Endothelial cell of umbilical vein (primary cell): ENCODE measurements around the gene CAMTA1. TPM values are rescaled to one million over a fixed set of nuclear protein-coding genes. Genes with fewer than 3 reads are reported as not detected.

Source experiments
- BruUV-seq: library from RNA; stranded (reverse); fragments of 400-500 nt; replicated peaks from 2 replicates; lab custom pipeline; 2021; lab: Mats Ljungman, UMichigan
- CTCF ChIA-PET: fragments of 300-600, 350-600 bp; sonication (Branson Sonifier 250); formaldehyde crosslinking; loops from one replicate; lab custom pipeline; 2021; ENCODE audit warnings: antibody characterized with exemption, inconsistent platforms; lab: Charles Lee
- POLR2A ChIA-PET: fragments of 300-600, 350-600 bp; sonication (Branson Sonifier 250); formaldehyde crosslinking; loops from one replicate; lab custom pipeline; 2021; ENCODE audit warnings: antibody characterized with exemption, inconsistent platforms; lab: Charles Lee
- DNase-seq: peaks from one replicate; pipeline ENCODE4 v3.0.0-alpha.2; 2011; ENCODE audit warnings: low read depth, low spot score
- FAIRE-seq: peaks from 2 replicates; lab custom pipeline; 2011; peaks lifted over from hg19 to GRCh38; lab: Jason Lieb, UNC
- H2AFZ ChIP-seq: 2 replicates; pipeline ENCODE4 v1.6.0; 2012; ENCODE audit warnings: low read depth, low read length, control low read depth, inconsistent platforms
- H3K27ac ChIP-seq: 2 replicates; pipeline ENCODE4 v1.5.1; 2011; ENCODE audit warnings: low read depth, mild to moderate bottlenecking, control low read depth, low read length, moderate library complexity; ENCODE audit not compliant: insufficient read depth
- H3K27me3 ChIP-seq, 2 experiments: 2 replicates each; pipeline versions ENCODE4 v1.6.0 to v1.6.1; 2011; ENCODE audit warnings: low read length in 2 of 2, mixed read lengths in 1 of 2; ENCODE audit not compliant: control insufficient read depth in 2 of 2, insufficient read depth in 2 of 2
- H3K36me3 ChIP-seq, 2 experiments: 2 replicates in 1 of 2; 3 replicates in 1 of 2; pipeline ENCODE4 v1.5.1; 2011; ENCODE audit warnings: low read length in 2 of 2, mild to moderate bottlenecking in 1 of 2, moderate library complexity in 1 of 2; ENCODE audit not compliant: control insufficient read depth in 2 of 2, insufficient read depth in 2 of 2; ENCODE audit errors: extremely low read depth in 1 of 2
- H3K4me1 ChIP-seq: 3 replicates; pipeline ENCODE4 v1.5.1; 2011; ENCODE audit warnings: mild to moderate bottlenecking, low read length; ENCODE audit not compliant: control insufficient read depth, insufficient read depth; ENCODE audit errors: extremely low read depth
- H3K4me2 ChIP-seq: 2 replicates; pipeline ENCODE4 v1.6.1; 2011; ENCODE audit warnings: low read length, control low read depth, mixed read lengths; ENCODE audit not compliant: insufficient read depth
- H3K4me3 ChIP-seq, 3 experiments: fragments of 200-600 bp in 1 of 3; sonication (generic), shearing (Covaris generic) in 1 of 3; replicated peaks in 1 of 3; 2 replicates each; pipeline ENCODE4 v1.5.1; 2011 to 2016; ENCODE audit warnings: control low read depth in 3 of 3, low read length in 3 of 3, mild to moderate bottlenecking in 2 of 3, inconsistent platforms in 1 of 3, low read depth in 1 of 3, moderate library complexity in 1 of 3; ENCODE audit not compliant: insufficient read depth in 1 of 3
- H3K79me2 ChIP-seq: 2 replicates; pipeline ENCODE4 v1.6.0; 2012; ENCODE audit warnings: low read length, inconsistent platforms; ENCODE audit not compliant: control insufficient read depth, insufficient read depth
- H3K9ac ChIP-seq: replicated peaks from 2 replicates; pipeline ENCODE3; 2011; ENCODE audit warnings: low read length, control low read depth; ENCODE audit not compliant: insufficient read depth; ENCODE audit errors: extremely low read depth
- H3K9me1 ChIP-seq: replicated peaks from 3 replicates; pipeline ENCODE4 v1.6.0; 2011; ENCODE audit warnings: mild to moderate bottlenecking, low read length; ENCODE audit not compliant: control insufficient read depth, insufficient read depth; ENCODE audit errors: extremely low read depth
- H3K9me3 ChIP-seq: replicated peaks from 2 replicates; pipeline ENCODE4 v1.5.1; 2012; ENCODE audit warnings: low read length, inconsistent platforms; ENCODE audit not compliant: control insufficient read depth, insufficient read depth
- H4K20me1 ChIP-seq: replicated peaks from 2 replicates; pipeline ENCODE3; 2011; ENCODE audit warnings: mild to moderate bottlenecking, low read length; ENCODE audit not compliant: control insufficient read depth, insufficient read depth; ENCODE audit errors: extremely low read depth
- CTCF ChIP-seq, 2 donors: IDR thresholded peaks; 1 replicate in 1 of 2; 2 replicates in 1 of 2; pipeline ENCODE4 v1.5.1; 2011; ENCODE audit warnings: low read length in 2 of 2, mild to moderate bottlenecking in 2 of 2, moderate library complexity in 2 of 2, control low read depth in 1 of 2, inconsistent platforms in 1 of 2, low read depth in 1 of 2; ENCODE audit not compliant: insufficient read depth in 1 of 2; ENCODE audit errors: extremely low read depth in 1 of 2
- EZH2 ChIP-seq: IDR thresholded peaks from 2 replicates; pipeline ENCODE4 v1.6.1; 2012; ENCODE audit warnings: borderline replicate concordance, low read depth, mild to moderate bottlenecking, moderate library complexity, low read length, inconsistent platforms; ENCODE audit not compliant: severe bottlenecking
- FOS ChIP-seq: IDR thresholded peaks from 2 replicates; pipeline ENCODE4 v1.6.1; 2011; ENCODE audit warnings: mild to moderate bottlenecking, low read length, moderate library complexity, borderline replicate concordance; ENCODE audit not compliant: insufficient read depth
- GATA2 ChIP-seq: IDR thresholded peaks from 2 replicates; pipeline ENCODE4 v1.7.0; 2011; ENCODE audit warnings: low read depth, mild to moderate bottlenecking, moderate library complexity, mixed read lengths, low read length; ENCODE audit not compliant: insufficient read length, insufficient read depth
- JUN ChIP-seq: IDR thresholded peaks from 2 replicates; pipeline ENCODE4 v1.6.1; 2011; ENCODE audit warnings: borderline replicate concordance, low read depth; ENCODE audit not compliant: insufficient read length, insufficient read depth
- MAX ChIP-seq: IDR thresholded peaks from 2 replicates; pipeline ENCODE4 v1.6.1; 2011; ENCODE audit not compliant: insufficient read depth, insufficient read length
- MYC ChIP-seq: IDR thresholded peaks from one replicate; pipeline ENCODE4 v1.6.1; 2011; ENCODE audit warnings: mild to moderate bottlenecking, low read depth, low read length
- POLR2A ChIP-seq: IDR thresholded peaks from 2 replicates; pipeline ENCODE4 v1.6.1; 2012; ENCODE audit warnings: low read depth, mild to moderate bottlenecking, control low read depth, low read length
- POLR2AphosphoS5 ChIP-seq: IDR thresholded peaks from 2 replicates; pipeline ENCODE4 v1.6.1; 2012; ENCODE audit warnings: low read depth, mild to moderate bottlenecking, control low read depth, low read length, moderate library complexity; ENCODE audit not compliant: insufficient read depth
- dilution Hi-C: fragments of 300-500 bp; cut with MboI; formaldehyde crosslinking; loops from one replicate; pipeline ENCODE4 v1.15.0; 2019; ENCODE audit warnings: low sequenced_read_pairs; ENCODE audit not compliant: extremely low pct_ligation_motif_present
- intact Hi-C: fragments of 100-400 bp; cut with micrococcal nuclease; formaldehyde crosslinking; loops from one replicate; pipeline ENCODE4 v1.10.0; 2022
- polyA plus RNA-seq, 4 experiments: library from polyadenylated mRNA; depleted of rRNA in 3 of 4; stranded (reverse) in 3 of 4; unstranded in 1 of 4; fragments of >200 nt; gene quantifications; 2 replicates each; pipeline versions ENCODE4 v1.2.1 to v1.2.3, GENCODE V29; 2011 to 2012; ENCODE audit warnings: missing spikeins in 1 of 4
- total RNA-seq: library from RNA; stranded (reverse); gene quantifications from 2 replicates; pipeline ENCODE4 v1.2.3, GENCODE V29; 2021

CAMTA1 gene
- total and polyA plus RNA-seq, 2 donors (not counting 3 experiments of a cell fraction or from before 2014, with no cell fraction given), result 50.8 to 92.7 TPM

- intact Hi-C loops (loop anchor here (1.0 to 5.0 kb wide), 7 partner anchors 11 to 596 kb away; no protein-coding TSS in a partner anchor), dilution Hi-C loops (no loop called here)
- no peaks in the 10 kb centered on the region for H3K9me3 ChIP-seq
- no peaks in the 10 kb centered on the region for H3K9me1 ChIP-seq
- no peak overlapping the region for H3K9ac ChIP-seq
- peak overlapping the region; percentile 50 for H3K4me2 ChIP-seq
- CTCF ChIA-PET, result interaction anchor here (0.9 to 1.1 kb wide), 2 partner anchors 21 to 76 kb away, joined by 3 to 4 read pairs; no protein-coding TSS in a partner anchor
- TF ChIP-seq EZH2 (no peak), POLR2A (no peak), CTCF (IDR thresholded peaks at IDR 0.05; ENCODE audit: extremely low read depth in 1 of 2, insufficient read depth in 1 of 2, low read depth in 1 of 2, low read length in 2 of 2) (no peak), MAX (no peak), JUN (no peak), POLR2AphosphoS5 (no peak), FOS (no peak), MYC (no peak), GATA2 (no peak)
- H3K4me1 ChIP-seq, result peaks cover 30% of the 10 kb centered on the region
- no peaks in the 10 kb centered on the region for H3K27me3 ChIP-seq
- no peak overlapping the region for H2AFZ ChIP-seq
- POLR2A ChIA-PET, result no interaction called here
- H3K79me2 ChIP-seq, result no peaks in the 10 kb centered on the region
- no TSS peak for BruUV-seq
- DNase-seq (no peak), FAIRE-seq (no peak)
- peak overlapping the region; percentile 75 for H3K27ac ChIP-seq
- H3K4me3 ChIP-seq, result no peak overlapping the region
- H4K20me1 ChIP-seq, result no peaks in the 10 kb centered on the region
- H3K36me3 ChIP-seq, result no peaks in the 10 kb centered on the region
Measured at GRCh38 chr1:7378346-7379130, 593.3 kb downstream of the CAMTA1 start.
